ENCODE measurements around the gene GSTM3.
A peak's percentile ranks its signal among the peaks of the same experiment; 100 is the strongest.

GSTM3 gene

GRCh38 chr1:109740615-109741373 lies at the start of gene GSTM3:
GSTM3 (minus strand) TSS chr1:109741038; CDS start chr1:109740287, 751 bp downstream.
- no peak for DNase-seq (ENCODE audit: low spot score)

GRCh38 chr1:109790329-109790728 lies 49.5 kb upstream of the GSTM3 start:
- no peak for DNase-seq (ENCODE audit: low spot score)

GRCh38 chr1:109789551-109790180 lies 48.8 kb upstream of the GSTM3 start:
- DNase-seq (ENCODE audit: low spot score): no peak

GRCh38 chr1:109788695-109789521 lies 48.1 kb upstream of the GSTM3 start:
- DNase-seq (ENCODE audit: low spot score): peak; percentile 79

GRCh38 chr1:109787845-109788601 lies 47.2 kb upstream of the GSTM3 start:
- DNase-seq (ENCODE audit: low spot score): no peak

GRCh38 chr1:109787211-109787844 lies 46.5 kb upstream of the GSTM3 start:
- no peak for DNase-seq (ENCODE audit: low spot score)

GRCh38 chr1:109786531-109787021 lies 45.7 kb upstream of the GSTM3 start:
- no peak for DNase-seq (ENCODE audit: low spot score)

GRCh38 chr1:109786112-109786480 lies 45.3 kb upstream of the GSTM3 start:
- DNase-seq (ENCODE audit: low spot score): no peak

GRCh38 chr1:109785446-109786111 lies 44.7 kb upstream of the GSTM3 start:
- no peak for DNase-seq (ENCODE audit: low spot score)

- no peak for DNase-seq (ENCODE audit: low spot score)
These were observed 43.9 kb upstream of the GSTM3 start for GRCh38 chr1:109784551-109785252.

- DNase-seq (ENCODE audit: low spot score): peak; percentile 58
These were observed 42.6 kb upstream of the GSTM3 start for GRCh38 chr1:109783436-109783835.

GRCh38 chr1:109782927-109783326 lies 42.1 kb upstream of the GSTM3 start:
- DNase-seq (ENCODE audit: low spot score): no peak

- no peak for DNase-seq (ENCODE audit: low spot score)
These were observed 41.7 kb upstream of the GSTM3 start for GRCh38 chr1:109782514-109782913.

GRCh38 chr1:109781806-109782205 lies 41.0 kb upstream of the GSTM3 start:
- DNase-seq (ENCODE audit: low spot score): no peak

GRCh38 chr1:109780982-109781381 lies 40.1 kb upstream of the GSTM3 start:
- no peak for DNase-seq (ENCODE audit: low spot score)

- no peak for DNase-seq (ENCODE audit: low spot score)
These were observed 37.3 kb upstream of the GSTM3 start for GRCh38 chr1:109777980-109778625.

GRCh38 chr1:109777436-109777835 lies 36.6 kb upstream of the GSTM3 start:
- DNase-seq (ENCODE audit: low spot score): no peak

- DNase-seq (ENCODE audit: low spot score): peak; percentile 87
These were observed 36.1 kb upstream of the GSTM3 start for GRCh38 chr1:109776911-109777310.

GRCh38 chr1:109776206-109776835 lies 35.5 kb upstream of the GSTM3 start:
- DNase-seq (ENCODE audit: low spot score): no peak
